Naive thymus-derived CD4-positive, alpha-beta T cell (primary cell): Measurements from ENCODE around the gene ACYP1. TPM values are rescaled to one million over a fixed set of nuclear protein-coding genes. Genes with fewer than 3 reads are reported as not detected.

ENCODE experiments used
- ATAC-seq: fragments of 150-1000 bp; cut with Tn5 transposase; 2 replicates; pipeline ENCODE4 v1.10.0; 2021; ENCODE audit warnings: mild to moderate bottlenecking, moderate library complexity
- CTCF ChIA-PET: fragments of 350-600 bp; sonication (Branson Sonifier 250); formaldehyde crosslinking; loops from one replicate; lab custom pipeline; 2021; ENCODE audit warnings: antibody characterized with exemption; lab: Charles Lee
- POLR2A ChIA-PET: fragments of 350-600 bp; sonication (Branson Sonifier 250); formaldehyde crosslinking; loops from one replicate; lab custom pipeline; 2021; ENCODE audit warnings: antibody characterized with exemption, inconsistent platforms; lab: Charles Lee
- DNase-seq, 9 donors: peaks; one replicate each; pipeline versions ENCODE4 v3.0.0 to v3.0.0-alpha.2; 2020 to 2022; ENCODE audit warnings: mixed read lengths in 1 of 9
- H3K27ac ChIP-seq: one replicate; pipeline ENCODE4 v1.7.0; 2013; ENCODE audit warnings: mild to moderate bottlenecking, low read depth, low read length, moderate library complexity
- H3K27me3 ChIP-seq, 2 donors: one replicate each; pipeline ENCODE4 v1.7.0; 2013; ENCODE audit warnings: low read length in 2 of 2, mild to moderate bottlenecking in 2 of 2, moderate library complexity in 2 of 2; ENCODE audit not compliant: control insufficient read depth in 2 of 2, insufficient read depth in 2 of 2
- H3K36me3 ChIP-seq, 3 experiments: 1 replicate in 2 of 3; 2 replicates in 1 of 3; pipeline ENCODE4 v1.7.0; 2013; ENCODE audit warnings: low read length in 3 of 3, mild to moderate bottlenecking in 3 of 3, moderate library complexity in 1 of 3; ENCODE audit not compliant: insufficient read depth in 3 of 3, control insufficient read depth in 2 of 3
- H3K4me1 ChIP-seq, 2 donors: one replicate each; pipeline ENCODE4 v1.7.0; 2013; ENCODE audit warnings: low read length in 2 of 2, mild to moderate bottlenecking in 2 of 2, moderate library complexity in 1 of 2; ENCODE audit not compliant: control insufficient read depth in 2 of 2, insufficient read depth in 2 of 2
- H3K4me3 ChIP-seq: 2 replicates; pipeline ENCODE4 v1.7.0; 2013; ENCODE audit warnings: mild to moderate bottlenecking, low read length
- H3K9me3 ChIP-seq, 3 experiments: 1 replicate in 2 of 3; 2 replicates in 1 of 3; pipeline ENCODE4 v1.7.0; 2013; ENCODE audit warnings: low read length in 3 of 3; ENCODE audit not compliant: control insufficient read depth in 2 of 3
- H3K27ac Mint-ChIP-seq, 9 donors: one replicate each; pipeline ENCODE4 v1.8.0; 2020 to 2022; ENCODE audit warnings: mixed read lengths in 9 of 9, mild to moderate bottlenecking in 8 of 9, moderate library complexity in 5 of 9, inconsistent platforms in 2 of 9
- H3K27me3 Mint-ChIP-seq, 5 donors: one replicate each; pipeline ENCODE4 v1.8.0; 2021 to 2022; ENCODE audit warnings: mixed read lengths in 5 of 5, mild to moderate bottlenecking in 1 of 5
- H3K36me3 Mint-ChIP-seq, 5 donors: one replicate each; pipeline ENCODE4 v1.8.0; 2020 to 2022; ENCODE audit warnings: mixed read lengths in 5 of 5, mild to moderate bottlenecking in 3 of 5, inconsistent platforms in 1 of 5
- H3K4me1 Mint-ChIP-seq, 7 donors: one replicate each; pipeline ENCODE4 v1.8.0; 2020 to 2022; ENCODE audit warnings: mixed read lengths in 7 of 7, mild to moderate bottlenecking in 3 of 7, inconsistent platforms in 1 of 7
- H3K4me3 Mint-ChIP-seq, 10 donors: one replicate each; pipeline ENCODE4 v1.8.0; 2020 to 2022; ENCODE audit warnings: mild to moderate bottlenecking in 10 of 10, mixed read lengths in 10 of 10, moderate library complexity in 6 of 10, inconsistent platforms in 2 of 10
- H3K9me3 Mint-ChIP-seq, 11 donors: one replicate each; pipeline ENCODE4 v1.8.0; 2020 to 2022; ENCODE audit warnings: mixed read lengths in 11 of 11, mild to moderate bottlenecking in 4 of 11, inconsistent platforms in 1 of 11, moderate library complexity in 1 of 11
- intact Hi-C, 2 donors: fragments of 100-400 bp; cut with micrococcal nuclease; formaldehyde crosslinking; loops; one replicate each; pipeline ENCODE4 v1.15.1; 2023
- polyA plus RNA-seq, 2 donors: library from polyadenylated mRNA; unstranded; fragments of 300-500 nt; fragmentation: Illumina TruSeq; gene quantifications; one replicate each; pipeline ENCODE4 v1.2.3, GENCODE V29; 2021
- total RNA-seq, 6 experiments: library from RNA in 5 of 6; stranded (reverse) in 5 of 6; gene quantifications; 1 replicate in 5 of 6; 2 replicates in 1 of 6; pipeline ENCODE4 v1.2.3 and lab custom pipeline; 2021 to 2026

The ACYP1 gene
- total and polyA plus RNA-seq, 7 experiments from 2014 or later: 11.8 to 39.5 (median 17.9) TPM

- Histone ChIP-seq H3K4me1 (no peaks in the 10 kb centered on the region), H3K27me3 (no peaks in the 10 kb centered on the region), H3K36me3 (peaks cover 0 to 33% (median 0%) of the 10 kb centered on the region in 3 experiments), H3K4me3 (no peak overlapping the region), H3K27ac (no peak overlapping the region), H3K9me3 (no peaks in the 10 kb centered on the region)
- ChIA-PET POLR2A (no interaction called here), CTCF (interaction anchor here (0.7 kb wide), 1 partner anchor 325 kb away, joined by 3 read pairs; no protein-coding TSS in a partner anchor)
- intact Hi-C loops: no loop called here
- Mint-ChIP-seq H3K9me3 (no peaks in the 10 kb centered on the region), H3K27me3 (no peaks in the 10 kb centered on the region), H3K4me3 (no peak overlapping the region), H3K4me1 (peaks cover 0 to 2% (median 0%) of the 10 kb centered on the region in 7 donors), H3K36me3 (peaks cover 7 to 30% (median 21%) of the 10 kb centered on the region in 5 donors), H3K27ac (no peak overlapping the region)
- DNase-seq (no peak), ATAC-seq (no peak)
These were observed 37.9 kb downstream of the ACYP1 start for GRCh38 chr14:75025876-75026275.

GRCh38 chr14:75025082-75025481 lies 38.7 kb downstream of the ACYP1 start:
- no peaks in the 10 kb centered on the region for H3K9me3 Mint-ChIP-seq
- ChIA-PET POLR2A (interaction anchor here (1.7 kb wide), 1 partner anchor 21 kb away, joined by 5 read pairs; no protein-coding TSS in a partner anchor), CTCF (no interaction called here)
- Histone ChIP-seq H3K27me3 (no peaks in the 10 kb centered on the region), H3K27ac (no peak overlapping the region), H3K4me3 (no peak overlapping the region), H3K36me3 (peaks cover 0 to 30% (median 0%) of the 10 kb centered on the region in 3 experiments), H3K9me3 (no peaks in the 10 kb centered on the region), H3K4me1 (no peaks in the 10 kb centered on the region)
- peak; percentile 74 for ATAC-seq
- H3K36me3 Mint-ChIP-seq: peaks cover 5 to 27% (median 17%) of the 10 kb centered on the region in 5 donors
- no peaks in the 10 kb centered on the region for H3K27me3 Mint-ChIP-seq
- DNase-seq: no peak
- H3K27ac Mint-ChIP-seq: no peak overlapping the region
- intact Hi-C loops: no loop called here
- no peak overlapping the region for H3K4me3 Mint-ChIP-seq
- H3K4me1 Mint-ChIP-seq: peaks cover 0 to 2% (median 0%) of the 10 kb centered on the region in 7 donors

- Mint-ChIP-seq H3K27ac (no peak overlapping the region), H3K9me3 (no peaks in the 10 kb centered on the region), H3K36me3 (peaks cover 5 to 37% (median 21%) of the 10 kb centered on the region in 5 donors), H3K4me3 (no peak overlapping the region), H3K4me1 (peaks cover 0 to 2% (median 0%) of the 10 kb centered on the region in 7 donors), H3K27me3 (no peaks in the 10 kb centered on the region)
- ChIA-PET POLR2A (interaction anchor here (0.9 kb wide), 1 partner anchor 9 kb away, joined by 3 read pairs; no protein-coding TSS in a partner anchor), CTCF (interaction anchor here (0.7 kb wide), 1 partner anchor 58 kb away, joined by 3 read pairs; no protein-coding TSS in a partner anchor)
- intact Hi-C loops: no loop called here
- Histone ChIP-seq H3K27me3 (no peaks in the 10 kb centered on the region), H3K36me3 (peaks cover 0 to 35% (median 0%) of the 10 kb centered on the region in 3 experiments), H3K4me1 (no peaks in the 10 kb centered on the region), H3K4me3 (no peak overlapping the region), H3K9me3 (no peaks in the 10 kb centered on the region), H3K27ac (no peak overlapping the region)
- DNase-seq (no peak), ATAC-seq (no peak)
These were observed 40.7 kb downstream of the ACYP1 start for GRCh38 chr14:75023108-75023507.

- Mint-ChIP-seq H3K27ac (peak overlapping the region in 1 of 9 donors; percentile 5), H3K36me3 (peaks cover 5 to 35% (median 19%) of the 10 kb centered on the region in 5 donors), H3K9me3 (no peaks in the 10 kb centered on the region), H3K27me3 (no peaks in the 10 kb centered on the region), H3K4me1 (peaks cover 0 to 1% (median 0%) of the 10 kb centered on the region in 7 donors), H3K4me3 (no peak overlapping the region)
- POLR2A ChIA-PET: interaction anchor here (0.9 kb wide), 1 partner anchor 8 kb away, joined by 3 read pairs; no protein-coding TSS in a partner anchor
- Histone ChIP-seq H3K4me1 (no peaks in the 10 kb centered on the region), H3K4me3 (no peak overlapping the region), H3K27me3 (no peaks in the 10 kb centered on the region), H3K27ac (no peak overlapping the region), H3K9me3 (no peaks in the 10 kb centered on the region), H3K36me3 (peaks cover 0 to 39% (median 0%) of the 10 kb centered on the region in 3 experiments)
- intact Hi-C loops: no loop called here
- DNase-seq (no peak), ATAC-seq (no peak)
- CTCF ChIA-PET: interaction anchor here (0.7 to 0.8 kb wide), 2 partner anchors 22 to 58 kb away, joined by 3 read pairs; no protein-coding TSS in a partner anchor
These were observed 41.2 kb downstream of the ACYP1 start for GRCh38 chr14:75022655-75023054.

GRCh38 chr14:75018694-75019093 lies 45.1 kb downstream of the ACYP1 start:
- POLR2A ChIA-PET: interaction anchor here (1.8 kb wide), 1 partner anchor 15 kb away, joined by 6 read pairs; the partner anchor contains the start of gene EIF2B2
- Histone ChIP-seq H3K9me3 (no peaks in the 10 kb centered on the region), H3K27ac (no peak overlapping the region), H3K4me3 (no peak overlapping the region), H3K4me1 (no peaks in the 10 kb centered on the region), H3K27me3 (no peaks in the 10 kb centered on the region), H3K36me3 (peaks cover 6 to 67% (median 16%) of the 10 kb centered on the region in 3 experiments)
- Mint-ChIP-seq H3K27me3 (no peaks in the 10 kb centered on the region), H3K4me1 (peaks cover 0 to 3% (median 0%) of the 10 kb centered on the region in 7 donors), H3K9me3 (no peaks in the 10 kb centered on the region), H3K27ac (no peak overlapping the region), H3K36me3 (peaks cover 8 to 49% (median 22%) of the 10 kb centered on the region in 5 donors), H3K4me3 (no peak overlapping the region)
- intact Hi-C loops: no loop called here
- ATAC-seq: no peak
- CTCF ChIA-PET: interaction anchor here (0.7 kb wide), 1 partner anchor 63 kb away, joined by 5 read pairs; no protein-coding TSS in a partner anchor
- DNase-seq: no peak

- Mint-ChIP-seq H3K9me3 (no peaks in the 10 kb centered on the region), H3K27ac (peak overlapping the region in 1 of 9 donors; percentile 21), H3K4me1 (peaks cover 0 to 4% (median 0%) of the 10 kb centered on the region in 7 donors), H3K27me3 (no peaks in the 10 kb centered on the region), H3K4me3 (no peak overlapping the region), H3K36me3 (peaks cover 3 to 43% (median 20%) of the 10 kb centered on the region in 5 donors)
- Histone ChIP-seq H3K4me3 (no peak overlapping the region), H3K4me1 (no peaks in the 10 kb centered on the region), H3K9me3 (no peaks in the 10 kb centered on the region), H3K27me3 (no peaks in the 10 kb centered on the region), H3K36me3 (peaks cover 6 to 60% (median 17%) of the 10 kb centered on the region in 3 experiments), H3K27ac (no peak overlapping the region)
- intact Hi-C loops: no loop called here
- ChIA-PET POLR2A (interaction anchor here (0.9 kb wide), 1 partner anchor 14 kb away, joined by 3 read pairs; the partner anchor contains the start of gene EIF2B2), CTCF (interaction anchor here (1.0 kb wide), 2 partner anchors 16 to 112 kb away, joined by 3 read pairs; no protein-coding TSS in a partner anchor)
- DNase-seq (no peak), ATAC-seq (no peak)
These were observed 47.0 kb downstream of the ACYP1 start for GRCh38 chr14:75016815-75017214.
